GM19035 (cell line): ENCODE data around the gene FAM149B1.

Experiments
- ATAC-seq: cut with Tn5 transposase; IDR thresholded peaks from one replicate; pipeline ENCODE4 v1.9.1; 2021; ENCODE audit not compliant: unreplicated experiment

The FAM149B1 gene

GRCh38 chr10:73263693-73264347 lies 95.9 kb downstream of the FAM149B1 start:
- no peak for ATAC-seq

- no peak for ATAC-seq
These were observed 96.5 kb downstream of the FAM149B1 start for GRCh38 chr10:73264423-73264822.

GRCh38 chr10:73281097-73281496 lies 113.2 kb downstream of the FAM149B1 start:
- no peak for ATAC-seq

GRCh38 chr10:73287441-73287840 lies 119.5 kb downstream of the FAM149B1 start:
- no peak for ATAC-seq

GRCh38 chr10:73289958-73290357 lies 122.0 kb downstream of the FAM149B1 start:
- no peak for ATAC-seq

DNA sequence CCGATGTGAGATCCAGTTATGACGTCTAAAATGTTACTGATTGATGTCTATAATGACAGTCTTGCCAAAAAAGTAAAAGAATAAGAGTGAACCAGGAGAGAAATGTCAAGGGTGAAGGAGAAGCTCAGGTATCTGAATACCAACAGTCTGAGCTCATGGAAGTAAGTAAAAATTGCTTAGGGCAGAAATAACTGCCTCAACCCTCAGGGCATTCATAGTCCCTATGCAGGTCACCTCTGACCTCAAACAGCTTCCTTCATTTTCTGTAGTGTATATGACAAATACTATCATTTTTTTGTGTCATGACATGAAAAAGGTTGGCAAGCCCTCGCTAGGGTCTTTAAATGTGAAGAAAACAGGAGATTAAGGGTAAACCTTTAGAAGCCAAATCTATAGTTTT lies 125.5 kb downstream of the FAM149B1 start:
- ATAC-seq: no peak
